Esophagus squamous epithelium (tissue), 4 donors: ENCODE data around the gene DMKN.

Source experiments
- CTCF ChIP-seq, 6 experiments: fragments of 450-650 bp in 4 of 6; fragments of 200-600 bp in 2 of 6; sonication (generic) in 2 of 6; IDR thresholded peaks; one replicate each; pipeline ENCODE4 v1.5.1; 2016 to 2019; ENCODE audit warnings: antibody characterized with exemption in 6 of 6, mild to moderate bottlenecking in 4 of 6, moderate library complexity in 4 of 6
- POLR2A ChIP-seq, 4 donors: fragments of 450-650 bp; IDR thresholded peaks; one replicate each; pipeline ENCODE4 v1.6.1; 2017; ENCODE audit warnings: antibody characterized with exemption in 4 of 4, mild to moderate bottlenecking in 4 of 4, moderate library complexity in 3 of 4

GRCh38 chr19:35519291-35519690 is 5.8 kb upstream of the DMKN start:
- TF ChIP-seq POLR2A (IDR thresholded peaks at IDR 0.05) (no peak), CTCF (IDR thresholded peaks at IDR 0.05) (no peak)
